GM21786 (cell line): ENCODE measurements around the gene KMT5B.

Experiments
- ATAC-seq: cut with Tn5 transposase; IDR thresholded peaks from one replicate; pipeline ENCODE4 v1.9.1; 2021; ENCODE audit not compliant: unreplicated experiment

The KMT5B gene

DNA sequence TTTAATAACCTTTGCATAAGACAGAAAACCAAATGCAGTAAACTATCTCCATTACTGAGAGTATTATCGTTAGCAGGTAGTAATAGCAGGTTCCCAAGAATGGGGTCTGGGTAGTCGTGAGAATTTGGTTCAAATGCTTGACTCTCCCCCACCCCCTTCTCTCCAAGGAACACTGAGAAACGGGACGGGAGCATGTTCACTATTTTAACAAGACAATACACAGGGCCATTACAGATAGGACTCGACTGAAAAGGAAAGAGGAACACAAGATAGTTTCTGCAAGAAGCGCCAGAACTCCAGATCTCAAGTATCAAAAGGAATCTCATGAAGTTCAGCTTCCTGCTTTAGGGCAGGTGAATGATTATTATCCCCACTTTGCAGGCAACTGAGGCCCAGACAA lies 27.0 kb downstream of the KMT5B start:
- ATAC-seq = no peak

DNA sequence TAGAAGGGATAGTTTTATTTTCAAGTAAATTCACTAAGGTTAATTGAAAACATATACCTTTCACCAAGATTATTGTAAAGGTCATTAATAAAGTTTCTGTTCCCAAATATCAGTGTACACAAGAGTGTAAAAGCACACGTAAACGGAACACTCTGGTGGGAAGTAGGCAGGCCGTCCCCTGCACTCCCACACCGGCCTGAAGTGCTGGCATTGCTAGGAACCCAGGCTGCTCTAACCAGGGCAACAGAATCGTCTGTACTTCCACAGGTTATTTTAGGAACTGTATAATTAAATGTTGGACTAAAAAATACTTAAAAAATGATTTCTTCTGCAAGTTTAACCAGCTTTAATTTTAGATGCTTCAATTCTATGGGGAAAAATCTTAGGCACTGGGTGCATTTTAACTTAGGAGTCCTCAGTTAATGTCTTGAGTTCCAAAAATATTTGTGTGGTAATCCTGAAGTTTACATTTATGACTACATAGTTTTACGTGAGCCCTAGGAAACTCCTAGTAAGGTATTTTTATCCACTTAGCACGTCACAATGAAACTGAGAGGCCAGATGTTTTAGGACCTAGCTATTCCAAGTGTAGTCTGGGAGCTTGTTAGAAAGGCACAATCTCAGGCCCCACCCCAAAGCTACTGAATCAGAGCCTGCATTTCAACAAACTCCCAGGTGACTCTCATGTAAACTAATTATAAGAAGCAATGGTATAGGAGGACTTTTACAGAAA lies 31.2 kb downstream of the KMT5B start:
- no peak for ATAC-seq

DNA sequence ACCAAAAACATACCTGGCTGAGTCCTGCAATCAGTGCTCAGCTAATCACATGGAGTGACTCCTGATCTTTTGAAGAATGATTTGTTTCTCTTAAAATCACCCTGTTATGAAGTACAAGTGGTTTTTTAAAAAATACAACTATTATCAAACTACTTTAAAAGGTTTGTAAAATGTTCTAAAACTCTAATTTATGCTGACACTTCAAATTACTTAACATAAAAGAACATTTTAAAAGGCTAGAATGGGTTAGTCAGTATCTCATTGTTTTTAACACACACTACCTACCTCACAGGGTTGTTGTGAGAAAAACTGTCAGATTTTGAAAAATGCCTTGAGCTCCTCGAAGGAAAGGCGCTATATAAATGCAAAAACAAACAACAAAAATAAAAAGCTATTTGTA lies 33.2 kb downstream of the KMT5B start:
- ATAC-seq = no peak

DNA sequence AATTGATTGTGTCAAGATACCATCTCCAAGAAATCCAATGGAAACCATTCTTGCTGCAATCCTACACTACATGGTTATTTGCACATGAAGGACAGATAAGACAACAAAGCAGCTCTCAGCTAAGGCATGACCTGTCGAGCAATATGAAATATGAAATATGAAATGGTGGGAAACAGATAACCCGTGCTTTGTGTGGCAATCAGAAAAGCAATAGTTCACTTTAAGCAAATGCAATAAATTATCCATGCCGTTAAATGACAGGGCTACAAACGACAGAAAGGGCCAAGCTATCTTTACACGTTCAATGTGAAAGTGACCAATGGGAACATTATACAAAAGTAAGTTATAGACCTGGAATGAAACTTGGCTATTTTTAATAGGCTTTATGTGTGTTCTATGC lies 35.2 kb downstream of the KMT5B start:
- no peak for ATAC-seq

DNA sequence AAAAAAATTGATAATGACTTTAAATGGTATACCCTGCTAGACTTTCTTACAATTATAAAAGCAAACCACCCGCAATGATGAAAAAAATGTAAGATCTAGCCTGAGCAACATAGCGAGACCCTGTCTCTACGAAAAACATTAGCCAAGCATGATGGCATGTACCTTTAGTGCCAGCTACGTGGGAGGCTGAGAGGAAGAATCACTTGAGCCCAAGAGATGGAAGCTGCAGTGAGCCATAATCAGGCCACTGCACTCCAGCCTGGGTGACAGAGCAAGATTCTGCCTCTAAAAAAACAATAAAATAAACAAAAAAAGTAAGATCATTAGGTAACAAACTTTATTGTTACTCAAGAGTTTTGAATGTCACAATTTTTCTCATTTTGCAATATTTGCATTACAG lies 39.2 kb downstream of the KMT5B start:
- ATAC-seq = no peak

DNA sequence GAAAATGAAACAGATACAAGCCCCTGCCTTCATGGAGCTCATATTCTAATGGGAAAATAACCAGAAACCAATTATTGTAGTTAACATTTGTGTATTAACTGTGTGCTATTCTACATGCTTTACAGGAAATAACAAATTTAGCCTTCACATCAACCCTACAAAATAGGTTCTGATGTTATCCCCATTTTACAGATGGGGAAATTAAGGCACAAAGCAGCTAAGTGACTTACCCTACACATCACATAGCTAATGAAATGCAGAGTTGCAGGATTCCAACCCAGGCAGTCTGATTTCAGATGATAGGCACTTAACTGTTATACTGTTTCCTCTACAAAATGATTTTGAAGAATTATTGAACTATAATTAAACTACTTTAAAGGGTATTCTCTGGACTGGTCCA lies 43.7 kb downstream of the KMT5B start:
- no peak for ATAC-seq

DNA sequence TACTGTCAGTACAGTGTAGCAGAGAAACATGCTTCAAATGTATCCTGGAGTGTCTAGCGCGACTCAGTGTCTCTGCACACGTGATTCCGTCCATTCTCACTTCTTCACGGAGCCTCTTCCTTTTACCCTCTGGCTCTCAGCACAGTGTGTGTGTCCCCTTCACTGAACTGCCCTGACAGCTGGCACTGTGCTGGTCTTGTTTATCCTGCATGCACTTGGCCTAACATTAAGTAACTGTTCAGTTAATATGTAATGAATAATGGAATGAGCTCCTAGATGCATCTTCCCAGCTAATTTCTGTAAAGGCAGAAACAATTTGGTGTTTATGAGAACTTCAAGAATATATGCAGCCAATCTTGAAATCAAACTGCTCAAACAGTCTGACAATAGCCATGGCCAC lies 44.4 kb downstream of the KMT5B start:
- no peak for ATAC-seq

DNA sequence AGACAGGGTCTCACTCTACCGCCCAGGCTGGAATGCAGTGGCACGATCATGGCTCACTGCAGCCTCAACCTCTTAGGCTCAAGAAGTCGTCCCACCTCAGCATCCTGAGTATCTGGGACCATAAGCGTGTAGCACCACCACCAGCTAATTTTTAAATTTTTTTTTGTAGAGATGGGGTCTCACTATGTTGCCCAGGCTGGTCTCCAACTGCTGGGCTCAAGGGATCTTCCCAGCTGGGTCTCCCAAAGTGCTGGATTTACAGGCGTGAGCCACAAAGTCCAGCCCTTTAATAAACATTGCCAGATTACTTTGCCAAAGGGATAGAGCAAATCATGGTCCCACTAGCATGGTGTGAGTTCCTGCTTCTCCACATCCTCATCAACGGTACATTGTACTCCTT lies 45.6 kb downstream of the KMT5B start:
- no peak for ATAC-seq

DNA sequence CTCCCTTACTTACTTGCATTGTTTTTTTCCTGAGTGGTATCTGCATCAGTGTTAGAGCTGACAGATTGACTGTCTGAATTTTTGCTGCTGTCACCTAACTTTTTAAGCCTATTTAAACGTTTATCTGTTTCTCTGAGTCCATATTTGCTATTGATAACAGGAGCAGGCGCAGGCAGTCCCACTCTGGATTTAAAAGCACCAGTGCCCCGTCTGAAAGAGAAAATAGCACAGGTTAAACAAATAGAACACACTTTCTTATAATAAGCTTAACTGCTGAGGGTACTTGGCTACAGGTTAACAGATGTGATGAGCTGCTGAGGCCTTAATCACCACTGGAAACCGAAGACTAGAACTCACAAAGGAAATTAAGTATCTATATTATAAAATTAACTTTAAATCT lies 46.1 kb downstream of the KMT5B start:
- no peak for ATAC-seq

DNA sequence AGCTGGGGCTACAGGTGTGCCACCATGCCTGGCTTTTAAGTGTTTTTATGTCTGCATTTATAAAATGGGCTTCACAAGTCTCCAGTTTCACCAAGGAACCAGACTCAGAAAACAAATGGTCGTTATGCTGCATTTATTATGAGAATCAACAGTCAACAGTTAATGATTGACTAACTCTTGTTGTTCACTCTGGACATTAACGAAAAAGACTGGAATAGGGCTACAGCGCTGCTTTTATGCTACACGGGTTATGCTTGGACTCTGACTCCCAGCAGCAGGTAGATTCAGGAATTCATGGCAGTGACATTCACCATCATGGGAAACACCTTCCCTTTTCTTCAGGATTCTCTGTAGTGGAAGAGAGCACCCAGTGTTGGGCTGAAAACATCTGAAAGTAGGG lies 47.5 kb downstream of the KMT5B start:
- no peak for ATAC-seq

DNA sequence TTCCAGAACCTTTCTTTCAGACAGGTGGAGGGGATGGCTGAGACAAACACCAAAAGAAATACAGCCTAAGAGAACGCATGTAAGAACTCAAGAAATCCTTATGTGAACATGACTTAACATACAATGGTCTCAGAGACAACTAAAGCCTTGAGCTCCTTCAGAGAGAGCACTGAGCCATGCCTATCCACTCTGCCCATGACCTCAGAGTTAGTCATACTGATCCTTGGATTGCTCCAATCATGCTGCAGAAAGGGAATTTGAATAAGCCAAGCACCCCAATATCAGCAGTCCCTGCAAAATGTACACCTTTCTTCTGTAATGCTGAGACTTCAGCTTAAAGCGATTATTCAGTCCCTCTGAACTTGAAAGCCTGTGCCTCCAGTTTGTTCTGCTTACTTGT lies 48.7 kb downstream of the KMT5B start:
- no peak for ATAC-seq

DNA sequence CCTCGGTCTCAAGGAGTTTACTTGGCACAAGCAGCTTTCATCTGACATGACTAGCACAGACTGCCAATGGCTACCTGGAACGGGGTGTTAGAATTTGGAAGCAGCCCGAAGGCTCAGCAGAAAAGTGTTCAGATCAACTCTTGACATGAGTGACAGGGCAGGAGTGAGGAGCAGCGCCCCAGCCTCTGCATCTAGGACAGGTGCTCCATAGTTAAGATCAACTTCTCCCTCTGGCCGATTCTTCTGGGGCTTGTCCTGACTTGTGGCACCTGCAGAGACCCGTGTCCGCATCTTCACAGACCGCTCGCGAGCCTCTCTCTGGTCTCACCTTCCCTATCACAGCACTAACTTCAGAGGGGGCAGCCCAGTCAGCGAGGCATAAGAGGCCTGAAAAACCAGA lies 49.4 kb downstream of the KMT5B start:
- ATAC-seq = no peak

DNA sequence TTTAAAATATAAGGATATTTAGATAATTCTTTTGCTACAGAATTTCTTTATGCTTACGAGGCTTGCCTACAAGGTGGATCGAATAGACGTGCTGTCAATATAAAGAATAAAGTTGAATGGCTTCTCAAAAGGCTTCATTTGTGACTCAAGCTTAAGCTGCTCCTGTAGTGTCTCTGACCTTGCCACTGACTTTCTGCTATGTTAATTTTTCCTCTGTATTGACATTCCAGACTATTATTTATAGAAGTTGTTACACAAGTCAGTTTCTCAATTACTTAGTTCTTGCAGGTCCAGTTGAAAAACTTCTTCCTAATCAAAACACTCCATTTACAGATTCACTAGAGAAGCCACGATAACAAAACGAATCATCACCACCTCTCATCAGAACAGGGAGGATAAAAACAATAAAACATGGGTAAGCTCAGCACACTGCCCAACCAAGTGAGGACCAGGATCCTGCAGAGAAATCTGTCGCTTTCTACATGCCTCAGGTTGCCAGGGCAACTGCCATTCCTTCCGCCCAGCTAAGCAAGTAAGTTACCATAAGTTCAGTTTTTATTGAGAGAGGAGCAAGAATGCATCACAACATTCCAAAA lies 52.9 kb downstream of the KMT5B start:
- no peak for ATAC-seq

DNA sequence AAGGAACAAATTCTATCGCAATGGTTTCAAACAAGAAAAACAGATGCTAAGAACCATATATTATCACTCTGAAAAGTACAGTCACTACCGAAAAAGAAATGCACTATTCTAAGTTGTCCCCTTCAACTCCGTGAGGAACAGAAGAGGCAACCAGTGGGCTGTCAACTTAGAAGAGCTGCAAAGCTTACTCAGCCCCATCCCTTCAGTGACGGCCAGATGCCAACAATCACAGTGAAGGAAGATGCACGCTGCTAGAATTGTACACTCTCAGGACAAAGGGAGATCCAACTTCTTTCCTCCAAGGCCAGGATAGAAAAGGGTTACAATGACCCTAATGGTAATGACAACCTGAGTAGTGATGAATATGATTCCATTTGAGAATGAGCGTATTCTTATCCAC lies 53.4 kb downstream of the KMT5B start:
- no peak for ATAC-seq

DNA sequence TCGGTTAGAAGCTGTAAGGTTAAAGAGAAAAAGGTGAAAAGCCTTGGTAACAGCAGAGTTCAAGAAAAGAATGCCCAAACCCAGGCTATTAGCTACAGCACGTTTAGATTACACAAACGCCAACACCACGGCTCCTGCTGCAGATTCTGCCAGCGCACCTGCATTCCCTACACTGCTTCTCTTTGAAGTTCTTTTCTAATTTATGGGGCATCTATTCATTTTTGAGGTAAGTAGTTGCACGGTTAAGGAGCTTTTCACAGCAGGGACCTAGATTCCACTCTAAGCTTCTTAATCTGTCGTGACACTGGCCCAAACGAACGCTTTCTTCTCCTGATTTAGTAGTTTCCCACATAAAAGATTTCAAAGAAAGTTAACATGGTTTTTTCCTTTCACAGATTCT lies 53.9 kb downstream of the KMT5B start:
- ATAC-seq = no peak

DNA sequence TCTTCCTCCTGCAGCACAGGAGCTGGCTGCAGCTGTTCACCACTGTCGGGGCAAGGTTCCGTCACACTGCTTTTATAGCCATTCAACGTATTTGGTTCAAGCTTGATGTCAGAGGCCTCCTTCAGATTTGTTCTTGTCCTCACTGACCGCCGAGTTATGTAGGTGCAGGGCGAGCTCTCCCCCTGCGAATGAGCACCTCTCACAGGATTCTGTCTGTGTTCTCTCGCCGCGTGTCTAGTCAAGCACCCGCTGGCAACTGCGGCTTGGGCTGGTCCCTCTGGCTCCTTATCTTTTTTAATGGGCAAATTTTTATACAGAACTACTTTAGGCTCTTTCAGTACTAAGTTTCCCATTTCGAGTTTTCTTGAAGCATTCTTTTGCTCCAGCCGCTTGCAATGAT lies 54.5 kb downstream of the KMT5B start:
- no peak for ATAC-seq

DNA sequence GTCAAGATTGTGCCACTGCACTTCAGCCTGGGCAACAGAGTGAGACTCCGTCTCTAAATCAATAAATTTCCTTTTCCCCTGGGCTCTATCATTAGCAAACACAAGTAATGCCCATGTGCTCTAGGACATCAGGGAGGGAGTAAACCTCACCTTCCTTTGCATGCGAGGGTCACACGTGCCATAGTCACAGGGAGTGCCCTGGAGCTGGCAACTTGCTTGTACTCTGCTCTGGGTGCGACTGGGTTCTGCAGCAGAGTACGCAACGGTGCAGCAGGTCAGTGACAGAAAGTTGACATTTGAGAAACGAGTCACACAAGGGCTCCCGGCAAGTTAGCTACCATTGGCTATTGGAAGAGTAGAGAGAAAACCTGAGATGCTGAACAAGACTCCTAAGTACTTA lies 59.4 kb downstream of the KMT5B start:
- no peak for ATAC-seq

DNA sequence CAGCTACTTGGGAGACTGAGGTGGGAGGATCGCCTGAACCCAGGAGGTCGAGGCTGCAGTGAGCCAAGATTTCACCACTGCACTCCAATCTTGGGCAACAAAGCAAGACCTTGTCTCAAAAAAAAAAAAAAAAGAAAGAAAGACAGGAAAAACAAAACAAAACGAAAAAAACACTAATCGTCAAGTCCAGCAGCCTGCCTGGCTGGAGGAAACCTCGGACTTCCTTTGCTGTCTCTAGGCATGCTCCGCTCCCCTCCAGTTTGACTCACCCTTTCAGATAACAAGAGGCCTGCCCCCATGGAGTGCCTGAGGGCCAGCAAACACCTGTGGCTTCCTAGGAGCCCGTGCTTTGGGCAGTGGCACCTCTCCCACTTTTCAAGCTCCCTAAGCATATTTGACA lies 63.1 kb downstream of the KMT5B start:
- ATAC-seq = no peak

DNA sequence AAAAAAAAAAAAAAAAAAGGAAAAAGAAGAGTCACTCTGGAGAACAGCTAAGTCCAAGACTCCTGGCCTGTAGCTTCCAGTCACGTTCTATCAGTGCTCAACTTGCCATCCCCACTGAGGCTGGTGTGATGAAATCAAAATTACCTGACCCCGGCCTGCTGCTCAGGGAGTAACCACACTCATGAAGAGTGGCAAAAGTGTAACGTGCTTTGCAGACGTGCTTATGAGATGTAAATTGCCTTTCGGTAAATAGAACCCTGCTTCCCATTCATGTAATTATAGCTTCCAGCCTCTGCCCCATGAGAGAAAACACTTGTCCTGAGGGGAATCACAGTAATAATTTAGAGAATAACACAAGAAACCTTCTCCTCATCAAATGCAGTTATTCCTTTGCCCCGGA lies 63.7 kb downstream of the KMT5B start:
- no peak for ATAC-seq

DNA sequence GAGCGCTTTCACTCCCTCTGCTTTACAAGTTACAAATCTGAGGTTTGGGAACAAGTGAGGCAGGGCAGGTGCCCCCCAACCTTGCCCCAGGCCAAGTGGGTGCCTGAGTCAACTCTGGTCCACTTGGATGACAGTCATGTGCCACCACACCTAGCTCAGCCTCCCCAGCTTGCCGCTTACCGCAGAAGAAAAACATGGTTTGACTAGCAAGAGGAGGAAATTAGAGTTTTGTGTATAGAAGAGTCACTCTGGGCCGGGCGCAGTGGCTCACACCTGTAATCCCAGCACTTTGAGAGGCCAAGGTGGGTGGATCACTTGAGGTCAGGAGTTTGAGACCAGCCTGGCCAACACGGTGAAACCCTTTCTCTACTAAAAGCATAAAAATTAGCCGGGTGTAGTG lies 64.2 kb downstream of the KMT5B start:
- no peak for ATAC-seq

DNA sequence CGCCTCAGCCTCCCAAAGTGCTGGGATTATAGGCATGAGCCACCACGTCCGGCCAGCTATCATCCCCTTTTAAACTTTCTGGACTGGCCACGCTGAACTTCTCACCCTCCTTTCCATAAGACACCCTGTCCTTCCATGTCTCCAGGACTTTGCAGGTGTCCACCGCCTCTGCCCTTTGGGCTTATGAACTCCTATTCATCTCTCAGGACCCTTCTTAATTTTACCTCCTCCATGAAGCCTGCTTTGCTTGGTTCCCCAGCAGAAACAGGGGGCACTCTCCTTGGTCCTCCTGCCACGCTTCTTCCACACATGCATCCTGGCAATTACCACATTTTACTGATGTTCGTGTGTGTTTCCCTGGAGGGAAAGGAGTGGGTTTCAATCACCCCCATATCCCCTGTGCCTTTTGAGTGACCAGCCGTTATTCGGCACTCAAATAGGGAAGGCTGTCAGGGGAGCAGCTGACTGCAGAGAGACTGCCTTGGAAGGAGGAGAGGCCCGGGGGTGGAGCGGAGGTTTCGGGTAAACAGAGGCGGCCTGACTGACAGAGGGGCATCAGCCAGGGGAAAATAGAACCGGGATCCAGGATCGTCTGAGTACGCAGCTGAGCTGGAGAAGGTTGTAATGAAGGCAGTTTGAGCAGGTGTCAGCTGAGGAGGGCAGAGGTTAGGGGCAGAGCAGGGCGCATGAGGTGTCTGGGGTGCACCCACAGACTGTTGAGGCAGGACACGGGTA lies 64.9 kb downstream of the KMT5B start:
- no peak for ATAC-seq

DNA sequence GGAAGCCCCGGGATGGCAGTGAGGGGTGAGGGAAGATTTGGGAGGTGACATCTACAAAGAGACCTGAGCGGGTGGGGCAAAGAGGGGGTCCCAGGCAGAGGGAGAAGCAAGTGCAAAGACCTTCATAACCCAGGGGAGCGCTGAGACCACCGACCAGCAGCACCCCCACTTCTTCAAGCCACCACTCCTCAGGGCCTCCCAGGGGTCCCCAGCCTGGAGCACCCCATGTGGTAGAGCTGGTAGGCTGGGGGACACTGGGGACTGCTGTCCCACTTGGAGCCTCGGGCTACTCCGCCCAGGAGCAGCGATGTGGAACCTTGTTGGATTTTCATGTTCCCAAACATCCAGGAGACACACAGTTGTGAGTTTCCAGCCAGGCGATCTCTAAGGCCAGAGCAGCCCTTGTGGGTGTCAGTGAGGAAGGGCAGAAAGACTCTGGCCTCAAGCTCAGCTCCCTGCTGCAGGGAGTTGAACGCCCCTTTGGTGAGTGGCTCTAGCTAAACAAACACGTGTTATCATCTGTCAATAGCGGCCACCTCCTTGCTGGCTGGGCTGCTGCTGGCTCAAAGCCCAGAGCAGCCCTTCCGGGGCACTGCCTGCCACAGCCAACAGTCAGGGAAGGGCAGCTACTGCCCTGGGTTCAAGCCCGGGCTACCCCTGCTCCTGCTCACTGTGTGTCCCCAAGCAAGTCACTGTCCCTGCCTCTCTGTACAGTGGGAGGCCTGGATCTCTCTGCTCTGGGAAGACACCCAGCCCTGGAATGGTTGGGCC lies 66.2 kb downstream of the KMT5B start:
- no peak for ATAC-seq
